ENCODE results near the gene ABCF2. TPM values are rescaled to one million over a fixed set of nuclear protein-coding genes. Genes with fewer than 3 reads are reported as not detected.

ABCF2 gene
- total RNA-seq, 4 donors from 2014 or later, result 30.5 to 43.1 (median 36.5) TPM

- WGBS, 2 donors (ENCODE audit: low coverage in 1 of 2), result 20 to 28% methylated on average over 1 to 8 of the region's 10 CpGs
These were observed 58.2 kb downstream of the ABCF2 start for GRCh38 chr7:151168787-151169162.

GRCh38 chr7:151168003-151168786 is 58.8 kb downstream of the ABCF2 start:
- 5 to 19% methylated on average over 4 to 13 of the region's 52 CpGs for WGBS, 2 donors (ENCODE audit: low coverage in 1 of 2)
- Histone ChIP-seq H3K27me3 (peaks cover 66% of the 10 kb centered on the region), H3K4me1 (peaks cover 0 to 19% (median 14%) of the 10 kb centered on the region in 3 donors), H3K9me3 (no peaks in the 10 kb centered on the region), H3K27ac (no peak overlapping the region), H3K36me3 (no peaks in the 10 kb centered on the region), H3K4me3 (peak overlapping the region; percentile 6 to 54)
- TF ChIP-seq CTCF (IDR thresholded peaks at IDR 0.05) (peak; percentile 16 to 72 (median 32)), POLR2AphosphoS5 (IDR thresholded peaks at IDR 0.05) (no peak), POLR2A (IDR thresholded peaks at IDR 0.05) (no peak), EP300 (IDR thresholded peaks at IDR 0.05) (no peak)
- peak; percentile 60 for ATAC-seq

More at GRCh38 chr7:151168787-151169162, 58.2 kb downstream of the ABCF2 start:
- H3K27me3 ChIP-seq, result peaks cover 68% of the 10 kb centered on the region
- peaks cover 0 to 19% (median 14%) of the 10 kb centered on the region in 3 donors for H3K4me1 ChIP-seq
- no peaks in the 10 kb centered on the region for H3K36me3 ChIP-seq
- H3K9me3 ChIP-seq, result no peaks in the 10 kb centered on the region
- ATAC-seq, result no peak
- TF ChIP-seq EP300 (IDR thresholded peaks at IDR 0.05) (no peak), POLR2AphosphoS5 (IDR thresholded peaks at IDR 0.05) (no peak), CTCF (IDR thresholded peaks at IDR 0.05) (no peak), POLR2A (IDR thresholded peaks at IDR 0.05) (no peak)
- no peak overlapping the region for H3K4me3 ChIP-seq
- H3K27ac ChIP-seq, result no peak overlapping the region

GRCh38 chr7:151167197-151167961 is 59.6 kb downstream of the ABCF2 start, which contains the start of gene GBX1:
TSS of gene GBX1 (minus strand) at chr7:151167694. CDS start at chr7:151167548, 146 bp downstream.
- no CpG with 5 or more reads among the region's 101 CpGs for WGBS, 2 donors (ENCODE audit: low coverage in 1 of 2)

GRCh38 chr7:151166629-151167196 is 60.3 kb downstream of the ABCF2 start:
- peaks cover 0 to 19% (median 14%) of the 10 kb centered on the region in 3 donors for H3K4me1 ChIP-seq
- no peaks in the 10 kb centered on the region for H3K9me3 ChIP-seq
- no peak for ATAC-seq
- TF ChIP-seq POLR2AphosphoS5 (IDR thresholded peaks at IDR 0.05) (no peak), CTCF (IDR thresholded peaks at IDR 0.05) (no peak), EP300 (IDR thresholded peaks at IDR 0.05) (no peak), POLR2A (IDR thresholded peaks at IDR 0.05) (no peak)
- no peaks in the 10 kb centered on the region for H3K36me3 ChIP-seq
- peak overlapping the region; percentile 10 to 54 for H3K4me3 ChIP-seq
- 62% methylated on average over 5 of the region's 31 CpGs; no CpG with 5 or more reads in 1 of the 2 donors for WGBS, 2 donors (ENCODE audit: low coverage in 1 of 2)
- H3K27ac ChIP-seq, result no peak overlapping the region
- peaks cover 67% of the 10 kb centered on the region for H3K27me3 ChIP-seq

More at GRCh38 chr7:151167197-151167961, 59.6 kb downstream of the ABCF2 start, which contains the start of gene GBX1:
- Histone ChIP-seq H3K4me1 (peaks cover 0 to 19% (median 14%) of the 10 kb centered on the region in 3 donors), H3K27me3 (peaks cover 67% of the 10 kb centered on the region), H3K27ac (no peak within 1 kb of the TSS), H3K4me3 (peak within 1 kb of the TSS; percentile 10 to 54), H3K9me3 (no peaks in the 10 kb centered on the region), H3K36me3 (no peaks in the 10 kb centered on the region)
- peak; percentile 59 for ATAC-seq
- TF ChIP-seq POLR2A (IDR thresholded peaks at IDR 0.05) (no peak), EP300 (IDR thresholded peaks at IDR 0.05) (no peak), POLR2AphosphoS5 (IDR thresholded peaks at IDR 0.05) (no peak), CTCF (IDR thresholded peaks at IDR 0.05) (peak in 3 of 4 experiments; percentile 10 to 36 (median 36))

Other genes with a start within 250 kb of the ABCF2 start
- 10 to 100 TPM; 26.6 to 63.8 (median 36.3) TPM for gene KCNH2, start 248.9 kb downstream of the ABCF2 start, total RNA-seq
- 10 to 100 TPM in 2 of 4 donors, 1 to 10 TPM in 2; 6.8 to 29.4 (median 13.5) TPM for gene NOS3, start 236.2 kb downstream of the ABCF2 start, total RNA-seq
- gene ATG9B, start 202.7 kb downstream of the ABCF2 start, total RNA-seq, result under 1 TPM in 2 of 4 donors, not detected in 2; 0.15 to 0.31 TPM
- gene ABCB8, start 198.8 kb downstream of the ABCF2 start, total RNA-seq, result 10 to 100 TPM; 13.2 to 33.0 (median 18.8) TPM
- 1 to 10 TPM in 3 of 4 donors, not detected in 1; 1.7 to 3.1 (median 2.1) TPM for gene ASIC3, start 178.7 kb downstream of the ABCF2 start, total RNA-seq
- 1 to 10 TPM; 3.4 to 8.8 (median 6.4) TPM for gene CDK5, start 169.3 kb downstream of the ABCF2 start, total RNA-seq
- 100 to 1,000 TPM in 2 of 4 donors, 10 to 100 TPM in 2; 77.8 to 152 (median 95.7) TPM for gene SLC4A2, start 167.6 kb downstream of the ABCF2 start, total RNA-seq
- gene FASTK, start 146.4 kb downstream of the ABCF2 start, total RNA-seq, result 10 to 100 TPM; 51.3 to 82.2 (median 60.8) TPM
- 10 to 100 TPM; 38.4 to 57.2 (median 44.7) TPM for gene TMUB1, start 143.7 kb downstream of the ABCF2 start, total RNA-seq
- 10 to 100 TPM; 36.3 to 68.2 (median 55.7) TPM for gene AGAP3, start 140.7 kb downstream of the ABCF2 start, total RNA-seq
- not detected for gene GBX1, start 59.5 kb downstream of the ABCF2 start, total RNA-seq
- not detected for gene ASB10, start 40.0 kb downstream of the ABCF2 start, total RNA-seq
- gene H2BK1, start 16.7 kb downstream of the ABCF2 start, total RNA-seq, result not detected
- gene CHPF2, start 5.3 kb upstream of the ABCF2 start, total RNA-seq, result 10 to 100 TPM; 18.0 to 38.1 (median 25.7) TPM
- gene SMARCD3, start 21.5 kb upstream of the ABCF2 start, total RNA-seq, result 10 to 100 TPM; 23.6 to 45.1 (median 39.8) TPM
- 10 to 100 TPM; 50.5 to 60.3 (median 54.8) TPM for gene NUB1, start 114.6 kb upstream of the ABCF2 start, total RNA-seq
- 1 to 10 TPM; 2.6 to 8.2 (median 5.9) TPM for gene WDR86, start 182.8 kb upstream of the ABCF2 start, total RNA-seq
- 1 to 10 TPM in 1 of 4 donors, under 1 TPM in 1, not detected in 2; 0.27 to 4.4 TPM for gene CRYGN, start 212.9 kb upstream of the ABCF2 start, total RNA-seq

Data from gastroesophageal sphincter (tissue), 4 donors.